GM18520 (cell line): ENCODE measurements around the gene TMPRSS6.

Experiments used
- ATAC-seq: cut with Tn5 transposase; IDR thresholded peaks from one replicate; pipeline ENCODE4 v1.9.1; 2021; ENCODE audit not compliant: unreplicated experiment

TMPRSS6 gene

GRCh38 chr22:37109242-37109917 lies at the start of gene TMPRSS6:
TMPRSS6 (minus strand) TSS chr22:37109713; CDS start chr22:37103417, 6,296 bp downstream.
- no peak for ATAC-seq

DNA sequence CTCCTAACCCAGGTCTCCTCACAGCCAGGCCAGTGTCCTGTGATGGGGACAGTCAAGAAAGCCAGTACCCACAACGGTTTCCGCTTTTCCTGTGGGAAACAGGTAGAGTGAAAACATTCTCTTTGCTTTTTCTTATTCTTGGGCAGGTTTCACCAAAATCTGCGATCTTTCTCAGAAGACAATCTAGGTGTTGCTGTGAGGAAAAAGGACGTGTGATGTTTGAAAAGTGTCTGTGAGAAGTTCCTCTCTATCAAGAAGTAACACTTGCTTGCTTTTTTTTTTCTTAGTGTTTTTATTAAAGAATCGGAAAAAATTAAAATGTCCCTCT lies 49.4 kb upstream of the TMPRSS6 start:
- ATAC-seq, result no peak

DNA sequence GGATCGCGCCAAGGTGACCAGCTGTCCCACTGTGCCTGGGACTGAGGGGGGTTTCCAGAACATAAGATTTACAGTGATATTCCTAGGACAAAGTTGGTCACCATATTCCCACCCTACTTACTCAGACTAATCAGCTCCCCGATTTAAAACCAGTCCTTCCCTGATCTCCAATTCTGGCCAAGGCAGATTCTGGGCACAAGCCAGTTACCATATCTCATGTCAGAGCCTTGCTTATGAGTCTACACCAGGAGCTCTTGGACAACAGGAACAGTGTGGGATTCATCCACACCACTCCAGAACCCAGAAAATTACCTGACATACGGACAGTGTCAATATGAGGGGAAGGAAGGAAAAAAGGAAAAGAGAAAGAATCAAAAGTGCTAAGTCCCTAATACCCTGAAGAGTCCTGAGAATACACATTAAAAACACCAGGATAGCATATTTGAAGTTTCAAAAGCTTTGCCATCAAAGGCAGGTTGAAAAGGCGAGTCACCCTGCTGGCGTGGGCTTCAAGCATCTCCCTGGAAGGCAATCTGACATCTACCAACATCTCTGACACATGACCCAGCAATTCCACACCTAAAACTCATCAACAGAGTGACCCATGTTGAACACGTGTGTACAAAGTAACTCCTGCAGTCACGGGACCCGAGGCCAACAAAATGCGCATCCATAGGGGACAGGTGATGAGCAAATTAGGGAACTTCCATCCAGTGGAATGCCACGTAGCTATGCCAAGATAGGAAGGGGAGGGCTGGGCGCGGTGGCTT lies 48.2 kb upstream of the TMPRSS6 start:
- no peak for ATAC-seq

GRCh38 chr22:37156686-37157435 lies 47.3 kb upstream of the TMPRSS6 start:
- no peak for ATAC-seq

GRCh38 chr22:37155971-37156370 lies 46.5 kb upstream of the TMPRSS6 start:
- ATAC-seq, result no peak

- no peak for ATAC-seq
These were observed 45.6 kb upstream of the TMPRSS6 start for GRCh38 chr22:37154925-37155712.

DNA sequence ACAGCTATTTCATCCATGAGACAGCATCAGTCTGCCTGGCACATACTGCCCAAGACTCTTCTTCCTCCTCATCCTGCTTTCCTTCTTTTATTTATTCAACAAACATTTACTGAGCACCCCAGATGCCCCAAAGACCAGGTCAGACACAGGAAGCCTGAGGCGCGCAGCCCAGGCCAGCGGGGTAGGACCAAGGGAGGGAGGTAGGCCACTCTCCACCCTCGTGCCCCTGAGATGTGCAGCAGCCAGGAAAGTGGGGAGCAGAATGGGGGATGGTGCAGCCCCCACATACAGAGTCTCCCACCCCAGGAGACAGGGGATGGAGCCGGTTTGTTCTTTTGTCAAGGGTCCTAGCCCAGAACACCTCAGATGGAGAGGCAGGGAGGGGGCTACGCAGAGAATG lies 44.4 kb upstream of the TMPRSS6 start:
- ATAC-seq, result no peak

- no peak for ATAC-seq
These were observed 41.9 kb upstream of the TMPRSS6 start for GRCh38 chr22:37151401-37151800.

DNA sequence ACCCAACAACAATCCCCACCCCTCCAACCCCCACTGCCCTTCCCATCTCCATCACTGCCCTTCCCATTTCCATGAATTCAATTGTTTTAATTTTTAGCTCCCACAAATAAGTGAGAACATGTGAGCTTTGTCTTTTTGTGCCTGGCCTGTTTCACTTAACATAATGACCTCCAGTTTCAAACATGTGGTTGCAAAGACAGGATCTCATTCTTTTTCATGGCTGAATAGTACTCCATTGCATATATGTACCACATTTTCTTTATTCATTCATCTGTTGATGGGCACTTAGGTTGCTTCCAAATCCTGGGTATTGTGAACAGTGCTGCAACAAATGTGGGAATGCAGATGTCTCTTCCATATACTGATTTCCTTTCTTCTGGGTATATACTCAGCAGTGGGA lies 41.2 kb upstream of the TMPRSS6 start:
- no peak for ATAC-seq

DNA sequence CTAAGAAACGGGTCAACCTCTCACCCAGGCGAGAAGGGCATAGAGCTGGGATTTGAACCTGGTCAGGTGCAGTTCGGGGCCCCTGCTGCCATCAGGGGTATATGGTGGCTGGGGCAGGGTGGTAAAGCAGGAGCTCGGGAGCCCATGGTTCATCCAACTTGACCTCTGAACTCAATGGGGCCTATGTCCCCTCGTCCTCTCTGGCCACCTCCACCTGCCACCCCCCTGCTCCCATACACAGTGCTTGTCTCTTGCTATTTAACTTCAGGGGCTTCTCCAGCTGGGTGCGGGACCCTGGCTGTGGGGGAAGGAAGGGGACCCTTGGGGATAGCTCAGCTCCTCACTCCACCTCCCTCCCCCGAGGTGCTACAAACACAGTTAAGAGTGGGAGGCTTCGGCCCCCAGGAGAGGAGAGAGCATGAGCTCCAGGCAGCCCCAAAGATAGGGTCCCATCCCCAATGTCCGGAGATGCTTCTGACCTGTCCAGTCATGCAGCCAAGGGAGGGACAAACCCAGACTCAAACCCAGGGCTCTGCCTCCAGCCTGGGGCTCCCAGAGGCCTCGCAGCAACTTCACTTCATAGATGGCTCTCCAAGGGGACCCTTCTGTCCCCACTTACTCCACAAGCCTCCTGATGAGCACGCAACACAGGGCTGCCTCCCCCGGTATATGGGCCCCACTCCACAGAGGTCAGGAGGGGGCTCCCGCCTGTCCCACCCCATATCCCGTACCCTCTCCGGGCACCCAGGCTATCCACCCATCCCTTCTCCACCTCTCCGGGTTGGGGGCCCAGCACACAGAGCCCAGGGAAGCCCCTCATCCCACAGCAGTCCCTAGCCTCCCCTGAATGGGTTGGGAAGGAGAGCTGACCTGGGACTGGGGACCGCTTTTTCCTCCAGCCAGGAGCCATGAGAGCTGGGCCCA lies 39.5 kb upstream of the TMPRSS6 start:
- ATAC-seq, result no peak

- ATAC-seq, result no peak
These were observed 38.6 kb upstream of the TMPRSS6 start for GRCh38 chr22:37148031-37148651.

- no peak for ATAC-seq
These were observed 37.9 kb upstream of the TMPRSS6 start for GRCh38 chr22:37147186-37147990.

GRCh38 chr22:37146507-37147180 lies 37.1 kb upstream of the TMPRSS6 start:
- ATAC-seq, result no peak

DNA sequence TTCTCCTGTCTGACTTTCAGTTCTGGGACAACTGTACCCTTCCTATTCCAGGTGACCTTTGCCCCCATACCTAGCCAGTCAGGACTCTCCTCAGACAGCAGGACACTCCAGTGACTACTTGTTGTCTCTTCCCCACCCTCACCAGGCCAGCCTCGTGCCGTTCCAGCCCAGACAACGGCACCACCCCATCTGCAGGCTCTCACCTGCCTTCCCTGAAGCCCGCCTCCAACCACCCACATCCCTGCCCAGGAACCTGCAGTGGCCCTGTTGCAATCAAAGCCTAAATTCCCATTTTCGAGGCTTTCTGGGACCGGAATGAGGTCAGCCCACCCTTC lies 36.5 kb upstream of the TMPRSS6 start:
- no peak for ATAC-seq

- no peak for ATAC-seq
These were observed 35.9 kb upstream of the TMPRSS6 start for GRCh38 chr22:37145180-37146050.

- no peak for ATAC-seq
These were observed 34.7 kb upstream of the TMPRSS6 start for GRCh38 chr22:37144180-37144554.

- ATAC-seq, result no peak
These were observed 32.5 kb upstream of the TMPRSS6 start for GRCh38 chr22:37141971-37142370.

- no peak for ATAC-seq
These were observed 32.0 kb upstream of the TMPRSS6 start for GRCh38 chr22:37141476-37141875.
